NCI-H2107 treated with DMSO at 0.1 percent for 48 hours (cell line): ENCODE results near the gene MEGF6.

Experiments used
- DNase-seq: peaks from one replicate; lab custom pipeline; 2025; ENCODE audit not compliant: unreplicated experiment; lab: John Stamatoyannopoulos, UW

MEGF6 gene

DNA sequence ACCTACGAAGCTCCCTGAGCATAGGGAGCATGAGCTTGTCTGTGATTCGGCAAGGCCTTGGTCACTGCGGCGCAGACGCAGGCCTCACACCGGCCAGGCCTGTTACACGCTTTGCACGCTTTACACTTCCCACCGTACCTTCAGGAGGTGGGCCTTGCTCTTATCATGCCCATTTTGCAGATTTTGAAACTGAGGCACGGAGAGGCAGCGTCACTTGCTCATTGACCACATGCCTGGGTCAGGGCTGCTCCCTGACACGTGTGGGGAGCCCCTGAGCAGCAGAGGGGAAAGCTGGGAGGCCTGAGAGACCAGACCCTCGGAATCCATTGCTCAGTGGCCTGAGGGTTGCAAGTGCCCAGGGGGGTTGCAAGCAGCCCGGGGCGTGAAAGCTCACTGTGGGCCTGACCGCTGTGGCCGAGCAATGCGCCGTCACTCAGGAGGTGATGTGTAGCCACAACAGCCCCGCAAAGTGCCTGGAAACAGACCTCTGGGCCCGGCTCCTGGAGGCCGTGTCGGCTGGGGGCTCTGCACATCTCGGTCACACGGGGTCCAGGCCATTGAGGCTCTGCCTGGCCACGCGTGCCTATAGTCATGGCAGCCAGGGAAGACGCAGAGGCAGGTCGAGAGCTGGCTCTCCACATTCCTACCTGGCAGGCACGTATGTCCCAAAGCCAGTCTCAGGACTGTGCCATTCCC lies 149.9 kb downstream of the MEGF6 start:
- DNase-seq = no peak

DNA sequence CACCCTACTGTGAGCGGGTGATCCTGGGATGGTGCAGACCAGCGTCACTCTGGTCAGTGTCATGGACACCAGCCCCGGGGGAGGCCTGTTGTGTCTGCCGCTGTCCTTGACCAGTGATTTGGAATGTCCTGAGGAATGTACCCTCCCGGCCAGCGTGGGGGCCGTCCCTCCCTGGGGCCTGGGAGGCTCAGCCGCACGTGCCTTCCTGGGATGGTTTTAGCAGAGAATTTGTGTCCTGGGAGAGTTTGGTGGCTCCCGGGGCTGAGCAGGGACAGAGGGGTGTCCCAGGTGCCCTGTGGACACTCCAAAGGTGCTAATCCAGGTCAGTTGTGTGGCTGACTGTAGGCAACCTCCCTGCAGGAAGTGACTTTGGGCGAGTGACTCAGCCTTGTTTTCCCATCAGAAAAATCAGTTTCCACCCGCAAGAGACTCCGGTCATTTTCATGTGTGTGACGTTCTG lies 150.6 kb downstream of the MEGF6 start:
- no peak for DNase-seq

DNA sequence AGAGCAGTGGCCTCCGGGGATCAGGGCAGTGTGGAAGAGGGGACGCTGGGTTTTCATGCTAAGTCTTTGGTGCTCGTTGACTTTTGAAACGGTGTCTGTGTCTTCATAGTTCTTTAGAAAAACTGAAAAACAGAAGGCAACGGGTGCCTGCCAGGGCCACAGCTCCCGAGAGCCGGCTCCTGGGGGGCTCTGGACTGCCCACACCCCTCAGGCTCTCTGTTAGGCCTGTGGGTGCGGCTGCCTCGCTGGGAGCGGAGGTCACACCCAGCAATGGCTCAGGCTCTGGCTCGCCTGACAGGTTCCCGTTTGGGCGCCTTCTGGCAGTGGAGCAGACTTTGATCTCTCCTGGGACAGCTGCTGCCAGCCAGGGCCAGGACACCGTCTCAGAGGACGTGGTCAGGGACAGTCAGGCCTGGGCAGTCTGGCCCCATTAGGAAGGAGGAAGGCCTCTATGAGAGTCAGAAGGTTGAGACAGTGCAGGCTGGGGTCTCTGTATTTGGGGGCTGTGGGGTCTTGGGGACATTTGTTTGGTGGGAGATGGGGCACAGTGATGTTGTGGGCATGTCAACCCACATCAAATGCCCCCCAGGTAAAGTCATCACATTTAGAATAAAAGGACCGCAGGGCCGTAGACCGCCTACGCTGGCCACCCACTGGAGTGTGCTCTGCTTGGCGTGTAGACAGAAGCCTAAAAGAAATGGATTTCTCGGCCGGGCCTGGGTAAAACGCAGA lies 151.2 kb downstream of the MEGF6 start:
- no peak for DNase-seq

DNA sequence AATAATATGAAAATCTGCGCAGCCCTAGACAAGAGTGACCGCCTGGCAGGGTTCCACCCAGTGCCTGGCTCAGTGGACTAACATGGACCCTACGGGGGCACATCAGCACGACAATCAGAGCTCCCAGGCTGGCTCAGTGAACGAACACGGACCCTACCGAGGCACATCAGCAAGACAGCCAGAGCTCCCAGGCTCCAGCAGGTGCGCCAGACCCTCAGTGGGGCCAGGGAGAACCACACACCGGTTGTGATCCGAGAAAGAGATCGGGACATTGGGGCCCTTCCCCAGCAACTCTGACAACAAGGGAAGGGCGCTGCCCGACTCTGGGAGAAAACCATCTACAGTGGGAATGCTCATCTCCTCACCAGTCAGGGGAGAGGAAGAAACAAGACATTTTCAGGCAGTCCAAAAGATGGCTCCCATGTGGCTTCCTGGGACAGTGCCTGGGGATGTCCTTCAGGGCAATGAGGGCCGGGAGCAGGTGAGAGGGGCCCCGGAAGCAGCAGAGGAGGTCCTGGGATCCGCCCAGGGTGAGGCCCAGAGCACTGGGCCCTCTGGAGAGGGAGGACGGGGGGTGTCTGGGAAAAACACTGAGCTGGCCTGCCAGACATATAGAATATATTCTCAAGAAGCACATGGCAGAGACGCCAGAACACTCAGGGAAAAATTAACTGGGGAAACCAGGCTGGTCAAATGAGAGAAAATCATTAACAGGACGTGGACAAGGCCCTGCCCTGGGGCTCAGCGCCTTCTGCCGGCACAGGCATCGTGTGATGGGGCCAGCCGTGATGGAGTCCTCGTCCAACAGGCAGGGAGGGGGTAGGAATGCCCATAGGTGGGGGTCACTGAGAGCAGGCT lies 152.0 kb downstream of the MEGF6 start:
- DNase-seq = no peak

DNA sequence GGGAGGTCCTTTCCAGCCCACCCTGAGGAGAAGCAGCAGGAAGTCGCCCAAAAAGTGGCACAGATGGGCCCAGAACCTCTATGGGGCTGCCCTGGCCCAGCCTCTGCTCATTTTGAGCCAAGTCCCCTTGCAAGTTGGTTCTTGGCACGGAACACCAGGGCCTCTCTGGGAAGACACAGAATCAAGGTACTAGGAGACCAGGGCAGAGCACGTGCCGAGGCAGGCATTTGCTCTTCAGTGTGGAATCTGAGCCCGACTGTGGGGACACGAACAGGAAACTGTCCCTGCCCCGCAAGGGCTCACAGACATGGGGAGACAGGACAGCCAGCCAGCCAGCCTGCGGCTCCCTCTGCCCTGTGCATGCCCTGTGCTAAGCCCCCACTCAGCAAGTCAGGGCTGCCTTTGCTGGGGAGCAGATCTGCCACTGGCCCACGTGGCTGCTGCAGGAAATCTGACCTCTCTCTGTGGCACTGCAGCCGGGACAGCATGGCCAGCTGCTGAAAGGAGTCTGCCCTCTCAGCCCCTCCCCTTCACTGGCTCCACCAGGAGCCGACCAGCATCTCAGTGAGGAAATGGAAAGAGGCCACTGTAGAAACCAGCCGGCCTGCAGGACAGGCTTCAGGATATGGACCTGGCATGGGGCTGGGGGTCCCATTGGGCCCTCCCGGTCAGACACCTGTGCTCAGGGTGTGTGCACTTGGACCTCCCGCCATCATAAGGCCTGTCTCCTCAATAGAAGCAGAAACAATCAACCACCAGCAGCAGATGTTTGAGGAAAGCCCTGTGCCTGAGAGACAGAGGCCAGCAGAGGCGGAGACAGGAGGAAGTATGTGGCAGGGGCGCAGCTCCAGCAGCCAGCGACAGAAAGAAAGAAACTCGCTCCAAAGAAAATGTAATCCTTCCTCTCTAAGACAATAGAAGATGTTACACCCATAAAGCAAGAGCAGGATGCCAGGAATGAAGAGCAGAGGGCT lies 153.1 kb downstream of the MEGF6 start:
- no peak for DNase-seq

DNA sequence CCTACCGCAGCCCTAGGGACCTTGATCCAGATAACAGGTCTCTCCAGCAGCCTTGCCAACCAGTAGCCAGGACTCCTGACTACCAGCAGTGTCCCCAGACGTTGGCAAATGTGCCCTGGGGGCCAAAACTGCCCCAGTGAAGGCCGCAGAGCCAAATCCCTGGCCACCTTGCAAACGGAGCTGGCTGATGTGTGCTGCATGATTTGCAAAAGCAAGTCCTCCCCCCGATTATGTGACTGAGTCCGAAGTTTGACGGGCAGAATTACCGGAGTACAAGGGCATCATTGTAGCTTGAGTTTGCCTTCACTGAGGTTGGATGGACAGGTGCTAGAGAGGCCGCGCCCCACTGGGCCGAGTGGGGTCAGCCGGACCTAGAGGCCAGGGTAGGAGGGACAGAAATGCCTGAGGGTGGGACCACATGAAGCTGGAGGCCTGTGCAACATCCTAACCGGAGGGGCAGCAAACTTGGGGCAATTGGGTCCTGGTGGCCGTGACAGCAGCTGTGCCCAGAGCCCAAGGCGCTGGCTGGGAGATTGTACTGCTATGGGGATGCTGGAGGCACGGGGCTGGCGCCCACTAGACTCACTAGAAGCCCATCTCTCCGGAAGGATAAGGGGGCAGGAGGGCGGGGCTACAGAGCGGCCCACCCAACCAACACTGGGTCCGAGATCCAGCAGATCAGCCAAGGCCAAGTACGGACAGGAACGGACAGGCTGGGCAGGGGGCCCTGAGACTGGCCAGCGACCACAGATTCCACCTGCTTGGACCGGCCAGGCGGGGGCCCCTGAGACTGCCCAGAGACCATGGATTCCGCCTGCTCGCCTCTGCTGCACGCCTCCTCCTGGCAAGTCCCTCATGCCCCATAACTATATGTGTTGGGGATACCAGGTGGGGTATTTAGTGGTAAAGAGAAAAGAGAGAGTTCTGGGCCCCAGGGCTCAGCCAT lies 154.1 kb downstream of the MEGF6 start:
- no peak for DNase-seq

DNA sequence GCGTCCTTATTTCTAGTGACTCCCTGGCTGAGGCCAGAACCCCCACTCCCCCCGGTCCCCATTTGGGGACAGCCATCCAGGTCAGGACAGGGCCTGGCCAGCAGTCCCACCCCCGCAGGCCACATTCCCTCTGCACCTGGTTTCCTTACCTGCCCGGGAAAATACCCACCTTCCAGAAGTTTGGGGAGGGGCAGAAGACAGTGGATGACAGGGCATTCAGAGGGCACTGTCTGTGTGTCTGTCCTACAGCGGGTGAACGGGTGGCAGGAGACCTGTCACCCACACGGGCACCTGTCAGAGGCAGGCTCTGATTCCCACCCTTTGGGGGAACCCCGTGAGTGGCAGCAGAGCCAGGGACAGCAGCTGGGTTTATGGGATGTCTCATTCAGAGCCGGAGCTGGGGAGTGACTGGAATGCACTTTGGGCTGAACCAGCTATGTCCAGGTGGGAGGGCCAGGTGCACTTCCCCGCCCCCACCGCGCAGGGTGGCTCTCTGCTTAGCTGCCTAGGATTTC lies 154.8 kb downstream of the MEGF6 start:
- no peak for DNase-seq

DNA sequence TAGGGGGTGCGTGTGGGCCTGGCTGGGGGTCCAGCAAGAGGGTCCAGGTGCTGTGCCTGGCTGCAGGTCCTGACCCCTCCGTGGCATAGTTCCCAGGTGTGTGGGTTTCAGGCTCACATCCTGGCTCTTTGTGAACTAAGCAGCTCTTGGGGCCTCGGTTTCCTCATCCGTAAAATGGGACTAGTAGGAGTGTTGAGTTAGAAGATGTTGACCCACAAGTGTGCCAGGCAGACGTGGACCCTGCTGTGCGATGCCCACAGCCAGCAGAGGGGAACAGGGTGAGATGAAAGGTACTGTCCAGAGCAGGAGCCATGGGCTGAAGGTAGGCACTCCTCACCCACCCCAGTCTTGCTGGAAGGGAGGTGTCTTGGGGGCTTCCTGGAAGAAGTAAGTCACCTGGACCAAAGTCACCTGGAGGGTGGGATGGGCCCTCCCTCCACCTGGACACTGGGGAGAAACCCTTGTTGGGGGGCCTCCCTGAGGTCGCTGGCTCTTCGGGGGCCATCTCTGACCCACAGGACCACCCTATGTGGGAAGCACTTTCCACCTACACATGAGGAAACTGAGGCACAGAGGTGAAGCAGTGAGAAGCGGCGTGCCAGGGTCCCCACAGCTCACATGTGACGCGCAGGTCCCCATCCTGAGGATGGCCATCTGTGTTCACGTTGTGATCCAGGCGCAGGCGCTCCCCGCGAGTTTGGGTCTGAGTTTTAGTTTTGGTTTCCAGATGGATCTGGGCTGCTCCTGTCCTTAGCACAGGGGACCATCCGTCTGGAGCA lies 155.4 kb downstream of the MEGF6 start:
- no peak for DNase-seq

DNA sequence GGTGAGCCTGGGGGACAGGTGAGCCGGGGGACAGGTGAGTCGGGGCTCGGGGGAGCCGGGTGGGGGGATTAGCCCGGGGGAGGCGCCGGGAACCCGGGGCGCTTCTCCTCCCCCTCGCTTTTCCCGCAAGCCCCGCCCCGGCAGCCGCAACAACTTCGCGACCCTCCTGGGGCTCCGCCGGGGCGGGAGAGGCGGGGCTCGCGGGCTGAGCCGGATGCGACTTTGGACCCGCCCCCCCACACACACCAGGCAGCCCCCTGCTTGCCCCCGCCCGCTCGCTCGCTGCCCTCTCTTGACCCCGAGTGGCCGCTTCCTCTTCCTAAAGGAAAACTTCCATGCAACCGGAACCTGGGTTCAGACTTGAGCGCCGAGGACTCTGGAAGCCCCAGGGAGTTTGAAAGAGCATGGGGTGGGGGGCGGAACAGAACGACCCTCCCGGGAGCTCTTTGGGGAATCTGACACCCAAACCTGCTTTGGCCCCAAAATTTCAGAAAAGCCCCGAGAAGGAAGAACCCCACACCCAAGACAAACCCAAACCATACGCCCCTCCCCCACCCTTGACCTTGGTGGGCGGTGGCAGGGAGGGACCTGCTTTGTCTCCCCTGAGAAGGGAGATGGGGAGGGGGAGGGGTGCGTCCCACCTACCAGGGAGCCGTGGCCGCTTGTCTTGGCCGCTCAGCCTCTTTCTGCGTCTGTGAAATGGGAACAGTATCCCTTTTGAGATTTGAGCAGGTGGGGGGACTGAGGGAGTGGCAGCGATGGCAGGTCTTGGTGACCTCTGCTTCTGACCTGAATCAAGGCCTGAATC lies 156.3 kb downstream of the MEGF6 start:
- DNase-seq = no peak

DNA sequence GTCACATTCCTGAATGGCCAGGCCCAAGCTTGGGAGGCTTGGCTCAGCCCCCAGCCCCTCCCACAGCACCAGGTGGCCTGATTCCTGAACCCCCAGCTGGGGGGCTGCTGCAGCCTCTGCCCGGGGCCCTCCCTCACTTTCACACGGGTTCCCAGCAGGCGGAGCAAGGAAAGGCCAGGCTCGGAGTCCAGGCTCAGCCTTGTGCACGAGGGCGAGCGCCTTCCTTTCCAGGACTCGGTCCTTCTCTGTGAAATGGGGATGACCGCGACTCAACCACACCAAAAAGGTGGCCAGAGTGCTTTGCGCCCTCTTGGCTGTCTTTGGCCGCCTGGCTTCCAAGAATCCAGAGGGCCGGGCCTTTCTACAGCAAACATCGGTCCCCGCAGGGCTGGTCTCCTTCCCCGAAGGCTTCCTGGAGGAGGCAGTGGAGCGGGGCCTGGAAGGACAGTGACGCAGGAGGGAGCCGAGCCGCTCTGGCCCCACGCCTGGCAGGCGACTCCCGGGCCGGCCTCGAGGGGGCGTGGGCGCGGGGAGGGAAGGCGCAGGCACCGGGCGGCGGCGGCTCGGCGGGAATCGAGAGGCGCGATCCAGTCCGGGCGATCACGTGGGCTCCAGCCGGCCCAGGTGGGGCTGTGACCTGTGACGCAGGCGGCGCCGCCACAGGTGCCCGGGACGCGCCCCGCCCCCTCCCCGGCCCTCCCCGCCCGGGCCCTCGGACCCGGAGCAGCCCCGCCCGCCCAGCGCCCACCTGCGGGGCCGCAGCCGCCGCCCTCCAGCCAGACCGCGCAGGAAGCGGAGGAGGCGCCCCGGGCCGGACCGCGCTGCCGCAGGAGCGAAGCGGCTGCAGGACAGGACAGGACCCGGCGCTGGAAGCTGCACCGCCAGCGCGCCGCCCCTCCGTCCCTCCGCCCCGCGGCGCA lies 157.2 kb downstream of the MEGF6 start, which contains the start of gene ARHGEF16:
Gene ARHGEF16 (plus strand): TSS at position 775 of the 920 bp plus-strand sequence. CDS start 8,420 bp downstream, outside the sequence.
- DNase-seq = no peak

DNA sequence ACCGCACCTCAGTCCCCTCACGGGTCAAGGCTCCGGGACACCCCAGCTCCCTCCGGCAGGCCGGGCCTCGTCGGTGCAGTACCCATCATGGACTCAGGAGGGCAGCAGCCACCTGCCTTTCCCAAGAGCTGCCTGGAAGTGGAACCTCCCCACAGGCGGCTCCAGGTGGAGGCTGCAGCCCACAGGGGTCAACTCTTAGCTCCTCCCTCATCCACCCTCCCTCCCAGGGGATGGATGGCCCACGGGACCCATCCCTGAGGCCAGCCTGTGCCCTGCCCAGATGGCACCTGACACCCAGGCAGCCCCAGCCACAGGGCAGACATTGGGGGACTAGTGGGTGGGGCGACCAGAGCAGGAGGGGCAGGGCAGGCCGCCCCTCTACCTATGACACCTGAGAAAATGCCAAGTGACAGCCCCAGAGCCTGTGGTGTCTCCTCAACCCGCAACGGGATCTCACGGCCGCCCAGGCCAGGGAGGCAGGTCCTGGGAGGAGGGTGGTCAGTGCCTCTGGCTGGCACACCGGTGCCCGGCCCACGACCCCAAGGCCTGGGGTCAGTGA lies 158.0 kb downstream of the MEGF6 start:
- DNase-seq = no peak

DNA sequence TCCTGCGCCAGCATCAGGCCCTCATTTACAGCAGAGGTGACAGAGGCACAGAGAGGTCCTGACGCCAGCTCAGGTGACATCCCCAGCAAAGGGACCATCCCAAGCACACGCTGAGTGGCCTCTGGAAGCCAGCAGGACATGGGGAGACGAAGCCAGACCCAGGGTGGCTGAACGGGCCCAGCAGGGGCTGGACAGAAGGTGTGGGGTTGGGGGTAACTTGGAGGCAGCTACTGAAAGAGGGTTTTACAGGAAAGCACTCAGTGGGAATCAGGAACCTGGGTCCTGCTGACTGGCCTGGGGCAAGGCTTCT lies 158.5 kb downstream of the MEGF6 start:
- DNase-seq = no peak

DNA sequence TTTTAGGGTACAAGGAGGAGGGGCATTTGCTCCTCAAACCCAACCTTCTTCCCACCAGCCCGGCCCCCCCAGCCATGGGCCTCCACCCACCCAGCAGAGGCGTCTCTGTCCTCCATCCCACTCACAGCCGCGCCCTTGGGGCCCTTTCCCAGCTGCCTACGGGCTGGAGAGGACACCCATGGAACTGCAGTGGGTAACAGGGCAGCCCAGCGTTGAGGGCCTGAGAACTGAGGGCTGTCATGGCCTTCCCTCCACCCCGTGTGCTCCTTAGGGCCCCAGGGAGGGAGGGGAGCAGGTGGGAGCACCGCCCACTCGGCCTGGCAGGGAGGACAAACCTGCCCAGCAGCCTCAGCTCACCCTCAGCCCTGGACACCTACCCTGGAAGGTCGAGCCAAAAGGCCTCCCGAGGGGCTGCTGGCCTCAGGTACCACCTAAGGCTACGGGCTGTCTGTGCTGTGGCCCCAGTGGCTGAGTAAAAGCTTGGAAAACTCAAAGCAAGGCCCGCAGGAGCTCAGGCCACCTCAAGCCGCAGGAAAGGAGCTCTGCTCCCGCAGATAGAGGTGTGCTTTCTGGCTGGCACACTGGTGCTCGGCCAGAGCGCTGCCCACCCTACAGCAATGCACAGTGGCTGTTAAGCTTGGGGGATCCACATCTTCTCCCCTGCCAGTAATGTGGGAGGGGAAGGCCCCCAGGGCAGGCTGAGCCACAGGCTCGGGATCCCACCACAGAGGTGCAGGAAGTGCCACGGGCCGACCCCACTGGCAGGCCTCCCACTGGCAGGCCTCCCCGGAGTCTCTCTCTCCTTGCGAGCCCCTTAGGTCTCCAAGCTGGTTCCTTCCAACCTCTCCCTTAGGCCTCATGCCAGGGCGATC lies 159.1 kb downstream of the MEGF6 start:
- DNase-seq = no peak

DNA sequence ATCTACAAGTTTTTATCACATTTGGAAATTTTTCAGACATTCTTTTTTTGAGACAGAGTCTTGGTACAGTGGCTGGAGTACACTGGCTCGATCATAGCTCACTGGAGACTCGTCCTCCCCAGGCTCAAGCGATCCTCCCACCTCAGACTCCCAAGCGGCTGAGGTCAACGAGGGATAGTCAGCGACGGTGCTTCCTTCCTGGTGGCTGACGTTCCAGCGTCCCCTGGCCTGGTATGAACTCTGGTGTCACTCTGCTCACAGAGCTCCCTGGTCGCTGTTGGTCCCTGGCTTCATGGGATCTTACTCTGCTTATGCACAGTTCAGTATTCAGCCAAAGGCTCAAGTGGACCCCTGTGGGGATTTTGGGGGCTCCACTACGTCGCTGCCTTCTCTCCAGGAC lies 160.3 kb downstream of the MEGF6 start:
- DNase-seq = no peak

DNA sequence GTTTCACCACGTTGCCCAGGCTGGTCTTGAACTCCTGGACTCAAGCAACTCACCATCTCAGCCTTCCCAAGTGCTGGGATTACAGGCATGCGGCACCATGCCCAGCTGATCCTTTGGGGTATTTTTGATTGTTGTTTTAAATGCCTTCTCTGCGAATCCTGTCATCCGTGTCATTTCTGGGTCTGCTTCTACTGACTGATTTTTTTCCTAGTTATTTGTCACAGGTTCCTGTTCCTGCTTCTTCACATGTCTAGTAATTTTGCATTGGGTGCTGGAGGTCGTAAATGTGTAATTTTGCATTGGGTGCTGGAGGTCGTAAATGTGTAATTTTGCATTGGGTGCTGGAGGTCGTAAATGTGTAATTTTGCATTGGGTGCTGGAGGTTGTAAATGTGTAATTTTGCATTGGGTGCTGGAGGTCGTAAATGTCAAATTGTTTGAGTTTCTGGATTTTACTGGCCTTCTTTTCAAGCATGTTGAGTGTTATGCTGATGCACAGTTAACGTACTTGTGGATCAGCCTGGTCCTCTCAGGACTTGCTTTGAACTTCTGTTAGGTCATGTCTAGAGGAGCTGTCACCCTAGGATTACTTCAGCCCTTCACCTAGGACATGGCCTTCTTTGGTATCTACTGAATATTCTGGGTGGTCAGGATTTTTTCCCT lies 161.0 kb downstream of the MEGF6 start:
- no peak for DNase-seq
